ENCODE measurements around the gene CLDN16. TPM values are rescaled to one million over a fixed set of nuclear protein-coding genes. Genes with fewer than 3 reads are reported as not detected.

The CLDN16 gene
- total and polyA plus RNA-seq, 9 donors, result 0.06 to 5.2 (median 0.25) TPM; not detected in 2

- no peak for TF ChIP-seq CTCF (IDR thresholded peaks at IDR 0.05)
- no peak for TF ChIP-seq EP300 (IDR thresholded peaks at IDR 0.05)
- no peak for TF ChIP-seq POLR2A (IDR thresholded peaks at IDR 0.05)
- no peak for DNase-seq
- Histone ChIP-seq H3K9me3 (no peaks in the 10 kb centered on the region), H3K4me3 (no peak overlapping the region), H3K4me1 (ENCODE audit: insufficient read depth) (no peaks in the 10 kb centered on the region), H3K27me3 (no peaks in the 10 kb centered on the region), H3K36me3 (no peaks in the 10 kb centered on the region), H3K27ac (no peak overlapping the region)
- 74 to 87% (median 80%) methylated on average over 6 of the region's 6 CpGs for WGBS, 3 donors
- intact Hi-C loops (cut with DNase I), result no loop called here
Measured at GRCh38 chr3:190378240-190378891, 9.6 kb upstream of the CLDN16 start.

- intact Hi-C loops (cut with DNase I), result no loop called here
- TF ChIP-seq POLR2A (IDR thresholded peaks at IDR 0.05) (no peak), EP300 (IDR thresholded peaks at IDR 0.05) (no peak), CTCF (IDR thresholded peaks at IDR 0.05) (no peak)
- H3K4me3 ChIP-seq, result no peak overlapping the region
Measured at GRCh38 chr3:190380184-190380583, 7.8 kb upstream of the CLDN16 start.

GRCh38 chr3:190381441-190381840 is 6.5 kb upstream of the CLDN16 start:
- Histone ChIP-seq H3K9me3 (no peaks in the 10 kb centered on the region), H3K27ac (no peak overlapping the region), H3K36me3 (no peaks in the 10 kb centered on the region), H3K4me1 (ENCODE audit: insufficient read depth) (no peaks in the 10 kb centered on the region), H3K27me3 (no peaks in the 10 kb centered on the region), H3K4me3 (no peak overlapping the region)
- no peak for DNase-seq
- intact Hi-C loops (cut with DNase I), result no loop called here
- TF ChIP-seq POLR2A (IDR thresholded peaks at IDR 0.05) (no peak), EP300 (IDR thresholded peaks at IDR 0.05) (no peak), CTCF (IDR thresholded peaks at IDR 0.05) (no peak)

More at GRCh38 chr3:190380184-190380583, 7.8 kb upstream of the CLDN16 start:
- Histone ChIP-seq H3K27me3 (no peaks in the 10 kb centered on the region), H3K9me3 (no peaks in the 10 kb centered on the region), H3K4me1 (ENCODE audit: insufficient read depth) (no peaks in the 10 kb centered on the region), H3K27ac (no peak overlapping the region), H3K36me3 (no peaks in the 10 kb centered on the region)
- no peak for DNase-seq

GRCh38 chr3:190382082-190382481 is 5.9 kb upstream of the CLDN16 start:
- Histone ChIP-seq H3K4me3 (no peak overlapping the region), H3K27ac (no peak overlapping the region), H3K27me3 (no peaks in the 10 kb centered on the region), H3K36me3 (no peaks in the 10 kb centered on the region), H3K9me3 (no peaks in the 10 kb centered on the region), H3K4me1 (ENCODE audit: insufficient read depth) (no peaks in the 10 kb centered on the region)
- intact Hi-C loops (cut with DNase I), result no loop called here
- TF ChIP-seq EP300 (IDR thresholded peaks at IDR 0.05), result no peak
- TF ChIP-seq POLR2A (IDR thresholded peaks at IDR 0.05), result no peak
- TF ChIP-seq CTCF (IDR thresholded peaks at IDR 0.05), result no peak
- no peak for DNase-seq

All from ovary (tissue), 9 donors.